Adrenal gland (tissue), 12 donors: ENCODE results near the gene COL19A1. TPM values are rescaled to one million over a fixed set of nuclear protein-coding genes. Genes with fewer than 3 reads are reported as not detected.

Experiments
- DNase-seq, 7 donors: peaks; one replicate each; pipeline ENCODE4 v3.0.0-alpha.2; 2019 to 2020
- H3K27ac ChIP-seq, 5 donors: fragments of 200-600 bp; sonication (generic) in 4 of 5; 1 replicate in 3 of 5; 2 replicates in 2 of 5; pipeline versions ENCODE4 v1.5.1 to v1.8.0; 2016 to 2020; ENCODE audit warnings: mild to moderate bottlenecking in 1 of 5
- H3K27me3 ChIP-seq: fragments of 200-600 bp; 2 replicates; pipeline ENCODE4 v1.8.0; 2021
- H3K36me3 ChIP-seq, 2 donors: fragments of 200-600 bp; replicated peaks in 1 of 2; 1 replicate in 1 of 2; 2 replicates in 1 of 2; pipeline versions ENCODE4 v1.5.1 to v1.8.0; 2018 to 2022
- H3K4me1 ChIP-seq, 2 donors: fragments of 200-600 bp; replicated peaks in 1 of 2; 1 replicate in 1 of 2; 2 replicates in 1 of 2; pipeline versions ENCODE4 v1.5.1 to v1.8.0; 2018 to 2021
- H3K4me3 ChIP-seq, 4 donors: fragments of 200-600 bp; sonication (generic) in 3 of 4; one replicate each; pipeline ENCODE4 v1.5.1; 2016 to 2018
- H3K9me3 ChIP-seq, 3 donors: fragments of 200-600 bp; sonication (generic) in 1 of 3; replicated peaks in 1 of 3; 1 replicate in 2 of 3; 2 replicates in 1 of 3; pipeline versions ENCODE4 v1.5.1 to v1.8.0; 2016 to 2021
- CTCF ChIP-seq, 6 experiments: fragments of 450-650 bp in 4 of 6; fragments of 200-600 bp in 2 of 6; sonication (generic) in 1 of 6; IDR thresholded peaks; 1 replicate in 5 of 6; 2 replicates in 1 of 6; pipeline versions ENCODE4 v1.5.1 to v1.8.0; 2016 to 2021; ENCODE audit warnings: antibody characterized with exemption in 6 of 6, mild to moderate bottlenecking in 2 of 6, moderate library complexity in 1 of 6
- POLR2A ChIP-seq, 2 donors: fragments of 450-650 bp; IDR thresholded peaks; one replicate each; pipeline ENCODE4 v1.6.1; 2017; ENCODE audit warnings: antibody characterized with exemption in 2 of 2, mild to moderate bottlenecking in 2 of 2, moderate library complexity in 1 of 2
- WGBS, 4 donors: extraction: QIAGEN DNeasy Blood & Tissue Kit in 2 of 4; methylation state at CpG; one replicate each; pipeline versions ENCODE4 v1.1.5 to v1.1.7; 2013 to 2017; 5-methylcytosine and 5-hydroxymethylcytosine counted together
- intact Hi-C, 2 donors: fragments of 100-400 bp; cut with DNase I; formaldehyde crosslinking; loops; one replicate each; pipeline versions ENCODE4 v1.14.1 to v1.15.0; 2022 to 2023
- polyA plus RNA-seq, 3 donors: library from polyadenylated mRNA; stranded (reverse); fragments of 200-250 nt in 2 of 3; fragments of 350-450 nt in 1 of 3; fragmentation: Illumina TruSeq in 1 of 3; extraction: RNeasy Lipid Tissue Mini Kit (QIAGEN cat#74804) in 1 of 3; gene quantifications; one replicate each; pipeline ENCODE4 v1.2.3, GENCODE V29; 2013 to 2014
- total RNA-seq, 9 donors: library from RNA; depleted of rRNA in 4 of 9; stranded (reverse); fragments of >200 nt in 4 of 9; fragments of 120-200 nt in 1 of 9; fragmentation: NEBNext Ultra II Directional in 1 of 9; extraction: Animal tissue kit (Norgen Biotek cat#: 25700) in 1 of 9; gene quantifications; one replicate each; pipeline versions ENCODE4 v1.1.0 to v1.2.4, GENCODE V29; 2013 to 2023
- donor health status: healthy with polysubstance abuse.
- donor health status: Bipolar disorder and iron deficiency.
- donor health status: DM: yes; HTN: yes; CAD: no.
- donor health status: DM: no; HTN: no; CAD: no.
- donor health status: DM: no; HTN: no; CAD: no.
- donor health status: DM: yes; HTN: yes; CAD: no.

Gene COL19A1
- total and polyA plus RNA-seq, 12 donors, result under 0.01 to 0.32 (median 0.11) TPM; not detected in 5

GRCh38 chr6:69942485-69942884 lies 76.1 kb downstream of the COL19A1 start:
- DNase-seq, result no peak
- H3K27me3 ChIP-seq, result no peaks in the 10 kb centered on the region
- TF ChIP-seq POLR2A (IDR thresholded peaks at IDR 0.05), result no peak
- intact Hi-C loops, result no loop called here
- H3K9me3 ChIP-seq, result no peaks in the 10 kb centered on the region
- H3K27ac ChIP-seq, result no peak overlapping the region
- no peak overlapping the region for H3K4me3 ChIP-seq
- no peaks in the 10 kb centered on the region for H3K36me3 ChIP-seq
- 36 to 74% (median 61%) methylated on average over 2 of the region's 2 CpGs for WGBS, 4 donors
- H3K4me1 ChIP-seq, result no peaks in the 10 kb centered on the region

- Histone ChIP-seq H3K4me3 (no peak overlapping the region), H3K27me3 (no peaks in the 10 kb centered on the region), H3K4me1 (no peaks in the 10 kb centered on the region), H3K9me3 (no peaks in the 10 kb centered on the region), H3K36me3 (no peaks in the 10 kb centered on the region), H3K27ac (no peak overlapping the region)
- WGBS, 4 donors, result 46 to 56% (median 53%) methylated on average over 1 of the region's 1 CpG
- TF ChIP-seq CTCF (IDR thresholded peaks at IDR 0.05), result no peak
- TF ChIP-seq POLR2A (IDR thresholded peaks at IDR 0.05), result no peak
- intact Hi-C loops, result no loop called here
- no peak for DNase-seq
Measured at GRCh38 chr6:69945192-69945591, 78.8 kb downstream of the COL19A1 start.

GRCh38 chr6:69948479-69949114 lies 82.2 kb downstream of the COL19A1 start:
- WGBS, 4 donors, result 56 to 67% (median 61%) methylated on average over 1 of the region's 1 CpG
- no peaks in the 10 kb centered on the region for H3K27me3 ChIP-seq
- H3K4me3 ChIP-seq, result no peak overlapping the region
- DNase-seq, result no peak
- H3K4me1 ChIP-seq, result no peaks in the 10 kb centered on the region
- no peaks in the 10 kb centered on the region for H3K9me3 ChIP-seq
- H3K36me3 ChIP-seq, result no peaks in the 10 kb centered on the region
- intact Hi-C loops, result no loop called here
- no peak overlapping the region for H3K27ac ChIP-seq
- TF ChIP-seq CTCF (IDR thresholded peaks at IDR 0.05) (no peak), POLR2A (IDR thresholded peaks at IDR 0.05) (no peak)

GRCh38 chr6:69953491-69953890 lies 87.1 kb downstream of the COL19A1 start:
- Histone ChIP-seq H3K4me3 (no peak overlapping the region), H3K36me3 (no peaks in the 10 kb centered on the region), H3K27me3 (no peaks in the 10 kb centered on the region), H3K27ac (no peak overlapping the region), H3K4me1 (no peaks in the 10 kb centered on the region), H3K9me3 (no peaks in the 10 kb centered on the region)
- WGBS, 4 donors, result 62 to 96% (median 80%) methylated on average over 1 of the region's 1 CpG
- intact Hi-C loops, result no loop called here
- DNase-seq, result no peak
- no peak for TF ChIP-seq POLR2A (IDR thresholded peaks at IDR 0.05)
- no peak for TF ChIP-seq CTCF (IDR thresholded peaks at IDR 0.05)

- Histone ChIP-seq H3K4me3 (no peak overlapping the region), H3K27me3 (no peaks in the 10 kb centered on the region), H3K4me1 (no peaks in the 10 kb centered on the region), H3K9me3 (no peaks in the 10 kb centered on the region), H3K27ac (no peak overlapping the region), H3K36me3 (no peaks in the 10 kb centered on the region)
- no peak for DNase-seq
- 22 to 68% (median 63%) methylated on average over 1 of the region's 1 CpG for WGBS, 4 donors
- intact Hi-C loops, result no loop called here
- no peak for TF ChIP-seq CTCF (IDR thresholded peaks at IDR 0.05)
- no peak for TF ChIP-seq POLR2A (IDR thresholded peaks at IDR 0.05)
Measured at GRCh38 chr6:69954733-69955132, 88.4 kb downstream of the COL19A1 start.
